Endothelial cell of umbilical vein (primary cell): ENCODE results near the gene UHMK1. TPM values are rescaled to one million over a fixed set of nuclear protein-coding genes. Genes with fewer than 3 reads are reported as not detected.

ENCODE experiments used
- BruUV-seq: library from RNA; stranded (reverse); fragments of 400-500 nt; replicated peaks from 2 replicates; lab custom pipeline; 2021; lab: Mats Ljungman, UMichigan
- CTCF ChIA-PET: fragments of 300-600, 350-600 bp; sonication (Branson Sonifier 250); formaldehyde crosslinking; loops from one replicate; lab custom pipeline; 2021; ENCODE audit warnings: antibody characterized with exemption, inconsistent platforms; lab: Charles Lee
- POLR2A ChIA-PET: fragments of 300-600, 350-600 bp; sonication (Branson Sonifier 250); formaldehyde crosslinking; loops from one replicate; lab custom pipeline; 2021; ENCODE audit warnings: antibody characterized with exemption, inconsistent platforms; lab: Charles Lee
- DNase-seq: peaks from one replicate; pipeline ENCODE4 v3.0.0-alpha.2; 2011; ENCODE audit warnings: low read depth, low spot score
- FAIRE-seq: peaks from 2 replicates; lab custom pipeline; 2011; peaks lifted over from hg19 to GRCh38; lab: Jason Lieb, UNC
- H2AFZ ChIP-seq: 2 replicates; pipeline ENCODE4 v1.6.0; 2012; ENCODE audit warnings: low read depth, low read length, control low read depth, inconsistent platforms
- H3K27ac ChIP-seq: 2 replicates; pipeline ENCODE4 v1.5.1; 2011; ENCODE audit warnings: low read depth, mild to moderate bottlenecking, control low read depth, low read length, moderate library complexity; ENCODE audit not compliant: insufficient read depth
- H3K27me3 ChIP-seq, 2 experiments: 2 replicates each; pipeline versions ENCODE4 v1.6.0 to v1.6.1; 2011; ENCODE audit warnings: low read length in 2 of 2, mixed read lengths in 1 of 2; ENCODE audit not compliant: control insufficient read depth in 2 of 2, insufficient read depth in 2 of 2
- H3K36me3 ChIP-seq, 2 experiments: 2 replicates in 1 of 2; 3 replicates in 1 of 2; pipeline ENCODE4 v1.5.1; 2011; ENCODE audit warnings: low read length in 2 of 2, mild to moderate bottlenecking in 1 of 2, moderate library complexity in 1 of 2; ENCODE audit not compliant: control insufficient read depth in 2 of 2, insufficient read depth in 2 of 2; ENCODE audit errors: extremely low read depth in 1 of 2
- H3K4me1 ChIP-seq: 3 replicates; pipeline ENCODE4 v1.5.1; 2011; ENCODE audit warnings: mild to moderate bottlenecking, low read length; ENCODE audit not compliant: control insufficient read depth, insufficient read depth; ENCODE audit errors: extremely low read depth
- H3K4me2 ChIP-seq: 2 replicates; pipeline ENCODE4 v1.6.1; 2011; ENCODE audit warnings: low read length, control low read depth, mixed read lengths; ENCODE audit not compliant: insufficient read depth
- H3K4me3 ChIP-seq, 3 experiments: fragments of 200-600 bp in 1 of 3; sonication (generic), shearing (Covaris generic) in 1 of 3; replicated peaks in 1 of 3; 2 replicates each; pipeline ENCODE4 v1.5.1; 2011 to 2016; ENCODE audit warnings: control low read depth in 3 of 3, low read length in 3 of 3, mild to moderate bottlenecking in 2 of 3, inconsistent platforms in 1 of 3, low read depth in 1 of 3, moderate library complexity in 1 of 3; ENCODE audit not compliant: insufficient read depth in 1 of 3
- H3K79me2 ChIP-seq: 2 replicates; pipeline ENCODE4 v1.6.0; 2012; ENCODE audit warnings: low read length, inconsistent platforms; ENCODE audit not compliant: control insufficient read depth, insufficient read depth
- H3K9ac ChIP-seq: replicated peaks from 2 replicates; pipeline ENCODE3; 2011; ENCODE audit warnings: low read length, control low read depth; ENCODE audit not compliant: insufficient read depth; ENCODE audit errors: extremely low read depth
- H3K9me1 ChIP-seq: replicated peaks from 3 replicates; pipeline ENCODE4 v1.6.0; 2011; ENCODE audit warnings: mild to moderate bottlenecking, low read length; ENCODE audit not compliant: control insufficient read depth, insufficient read depth; ENCODE audit errors: extremely low read depth
- H3K9me3 ChIP-seq: replicated peaks from 2 replicates; pipeline ENCODE4 v1.5.1; 2012; ENCODE audit warnings: low read length, inconsistent platforms; ENCODE audit not compliant: control insufficient read depth, insufficient read depth
- H4K20me1 ChIP-seq: replicated peaks from 2 replicates; pipeline ENCODE3; 2011; ENCODE audit warnings: mild to moderate bottlenecking, low read length; ENCODE audit not compliant: control insufficient read depth, insufficient read depth; ENCODE audit errors: extremely low read depth
- CTCF ChIP-seq, 2 donors: IDR thresholded peaks; 1 replicate in 1 of 2; 2 replicates in 1 of 2; pipeline ENCODE4 v1.5.1; 2011; ENCODE audit warnings: low read length in 2 of 2, mild to moderate bottlenecking in 2 of 2, moderate library complexity in 2 of 2, control low read depth in 1 of 2, inconsistent platforms in 1 of 2, low read depth in 1 of 2; ENCODE audit not compliant: insufficient read depth in 1 of 2; ENCODE audit errors: extremely low read depth in 1 of 2
- EZH2 ChIP-seq: IDR thresholded peaks from 2 replicates; pipeline ENCODE4 v1.6.1; 2012; ENCODE audit warnings: borderline replicate concordance, low read depth, mild to moderate bottlenecking, moderate library complexity, low read length, inconsistent platforms; ENCODE audit not compliant: severe bottlenecking
- FOS ChIP-seq: IDR thresholded peaks from 2 replicates; pipeline ENCODE4 v1.6.1; 2011; ENCODE audit warnings: mild to moderate bottlenecking, low read length, moderate library complexity, borderline replicate concordance; ENCODE audit not compliant: insufficient read depth
- GATA2 ChIP-seq: IDR thresholded peaks from 2 replicates; pipeline ENCODE4 v1.7.0; 2011; ENCODE audit warnings: low read depth, mild to moderate bottlenecking, moderate library complexity, mixed read lengths, low read length; ENCODE audit not compliant: insufficient read length, insufficient read depth
- JUN ChIP-seq: IDR thresholded peaks from 2 replicates; pipeline ENCODE4 v1.6.1; 2011; ENCODE audit warnings: borderline replicate concordance, low read depth; ENCODE audit not compliant: insufficient read length, insufficient read depth
- MAX ChIP-seq: IDR thresholded peaks from 2 replicates; pipeline ENCODE4 v1.6.1; 2011; ENCODE audit not compliant: insufficient read depth, insufficient read length
- MYC ChIP-seq: IDR thresholded peaks from one replicate; pipeline ENCODE4 v1.6.1; 2011; ENCODE audit warnings: mild to moderate bottlenecking, low read depth, low read length
- POLR2A ChIP-seq: IDR thresholded peaks from 2 replicates; pipeline ENCODE4 v1.6.1; 2012; ENCODE audit warnings: low read depth, mild to moderate bottlenecking, control low read depth, low read length
- POLR2AphosphoS5 ChIP-seq: IDR thresholded peaks from 2 replicates; pipeline ENCODE4 v1.6.1; 2012; ENCODE audit warnings: low read depth, mild to moderate bottlenecking, control low read depth, low read length, moderate library complexity; ENCODE audit not compliant: insufficient read depth
- dilution Hi-C: fragments of 300-500 bp; cut with MboI; formaldehyde crosslinking; loops from one replicate; pipeline ENCODE4 v1.15.0; 2019; ENCODE audit warnings: low sequenced_read_pairs; ENCODE audit not compliant: extremely low pct_ligation_motif_present
- intact Hi-C: fragments of 100-400 bp; cut with micrococcal nuclease; formaldehyde crosslinking; loops from one replicate; pipeline ENCODE4 v1.10.0; 2022
- polyA plus RNA-seq, 4 experiments: library from polyadenylated mRNA; depleted of rRNA in 3 of 4; stranded (reverse) in 3 of 4; unstranded in 1 of 4; fragments of >200 nt; gene quantifications; 2 replicates each; pipeline versions ENCODE4 v1.2.1 to v1.2.3, GENCODE V29; 2011 to 2012; ENCODE audit warnings: missing spikeins in 1 of 4
- total RNA-seq: library from RNA; stranded (reverse); gene quantifications from 2 replicates; pipeline ENCODE4 v1.2.3, GENCODE V29; 2021

The UHMK1 gene
- total and polyA plus RNA-seq, 2 donors (not counting 3 experiments of a cell fraction or from before 2014, with no cell fraction given), result 9.2 to 35.0 TPM

GRCh38 chr1:162456323-162456722 lies 41.3 kb upstream of the UHMK1 start:
- intact Hi-C loops (no loop called here), dilution Hi-C loops (no loop called here)
- ChIA-PET CTCF (no interaction called here), POLR2A (no interaction called here)
- FAIRE-seq (no peak), DNase-seq (no peak)
- no peaks in the 10 kb centered on the region for H3K36me3 ChIP-seq
- no peak overlapping the region for H3K4me3 ChIP-seq
- H2AFZ ChIP-seq, result no peak overlapping the region
- no peak overlapping the region for H3K9ac ChIP-seq
- H3K9me1 ChIP-seq, result no peaks in the 10 kb centered on the region
- no peak overlapping the region for H3K4me2 ChIP-seq
- no peaks in the 10 kb centered on the region for H3K27me3 ChIP-seq
- no peaks in the 10 kb centered on the region for H3K79me2 ChIP-seq
- no peak overlapping the region for H3K27ac ChIP-seq
- no peaks in the 10 kb centered on the region for H4K20me1 ChIP-seq
- H3K9me3 ChIP-seq, result no peaks in the 10 kb centered on the region
- no peaks in the 10 kb centered on the region for H3K4me1 ChIP-seq
- BruUV-seq, result no TSS peak
- no peak for TF ChIP-seq FOS
- TF ChIP-seq JUN, result no peak
- TF ChIP-seq CTCF (IDR thresholded peaks at IDR 0.05; ENCODE audit: extremely low read depth in 1 of 2, insufficient read depth in 1 of 2, low read depth in 1 of 2, low read length in 2 of 2), result no peak
- TF ChIP-seq MYC, result no peak
- TF ChIP-seq EZH2, result no peak
- no peak for TF ChIP-seq POLR2AphosphoS5
- TF ChIP-seq GATA2, result no peak
- no peak for TF ChIP-seq POLR2A
- TF ChIP-seq MAX, result no peak
